HCT116 (cell line): ENCODE data around the gene CABYR. TPM values are rescaled to one million over a fixed set of nuclear protein-coding genes. Genes with fewer than 3 reads are reported as not detected.

Experiments
- ATAC-seq: fragments of 200-7000 bp; cut with Tn5 transposase; 2 replicates; pipeline ENCODE4 v1.9.1; 2020; ENCODE audit warnings: mild to moderate bottlenecking, moderate library complexity
- BruUV-seq: library from RNA; stranded (reverse); fragments of 400-500 nt; replicated peaks from 2 replicates; lab custom pipeline; 2021; lab: Mats Ljungman, UMichigan
- CTCF ChIA-PET: fragments of 300-600 bp; sonication (Branson Sonifier 250); formaldehyde crosslinking; loops from one replicate; lab custom pipeline; 2021; ENCODE audit warnings: antibody characterized with exemption; lab: Charles Lee
- POLR2A ChIA-PET: fragments of 300-600, 350-600 bp; sonication (Branson Sonifier 250); formaldehyde crosslinking; loops from one replicate; lab custom pipeline; 2021; ENCODE audit warnings: antibody characterized with exemption; lab: Charles Lee
- RAD21 ChIA-PET, 2 experiments: fragments of 300-600 bp; sonication (Branson Sonifier 250); formaldehyde crosslinking; loops; one replicate each; lab custom pipeline; 2023; ENCODE audit warnings: low total read pairs in 2 of 2; ENCODE audit not compliant: uncharacterized antibody in 2 of 2, unreplicated experiment in 2 of 2, low non-redundant PET in 1 of 2; lab: Charles Lee
- DNase-seq: peaks from one replicate; pipeline ENCODE4 v3.0.0-alpha.2; 2010; ENCODE audit warnings: low read depth, low spot score
- H2AFZ ChIP-seq: fragments of 200-600 bp; shearing (Covaris generic), sonication (generic); 2 replicates; pipeline ENCODE4 v1.6.1; 2017; ENCODE audit warnings: low read depth, mixed run types, mixed read lengths, antibody characterized with exemption, low read length; ENCODE audit not compliant: poor library complexity, severe bottlenecking
- H3K27ac ChIP-seq: 2 replicates; pipeline ENCODE4 v1.5.1; 2012; ENCODE audit warnings: low read depth, low read length
- H3K27me3 ChIP-seq: fragments of 200-600 bp; sonication (generic); 2 replicates; pipeline ENCODE4 v1.6.1; 2016; ENCODE audit warnings: mixed run types, low read length, mixed read lengths; ENCODE audit not compliant: insufficient read depth
- H3K36me3 ChIP-seq, 2 experiments: fragments of 200-500 bp in 1 of 2; fragments of 200-600 bp in 1 of 2; sonication (Bioruptor generic) in 1 of 2; sonication (generic) in 1 of 2; 2 replicates each; pipeline versions ENCODE4 v1.5.1 to v1.6.1; 2014 to 2016; ENCODE audit warnings: low read length in 2 of 2, inconsistent platforms in 1 of 2, mixed read lengths in 1 of 2, mixed run types in 1 of 2; ENCODE audit not compliant: insufficient read depth in 2 of 2, control insufficient read depth in 1 of 2
- H3K4me1 ChIP-seq, 2 experiments: fragments of 200-600 bp in 1 of 2; sonication (generic) in 1 of 2; 2 replicates each; pipeline versions ENCODE4 v1.5.1 to v1.6.1; 2012 to 2017; ENCODE audit warnings: low read length in 2 of 2, inconsistent platforms in 1 of 2, mild to moderate bottlenecking in 1 of 2, mixed read lengths in 1 of 2, mixed run types in 1 of 2, moderate library complexity in 1 of 2; ENCODE audit not compliant: insufficient read depth in 2 of 2, control insufficient read depth in 1 of 2
- H3K4me2 ChIP-seq: fragments of 200-600 bp; sonication (generic); 2 replicates; pipeline ENCODE4 v1.6.1; 2017; ENCODE audit warnings: mixed run types, low read length, mixed read lengths
- H3K4me3 ChIP-seq, 2 experiments: fragments of 200-600 bp in 1 of 2; sonication (generic) in 1 of 2; replicated peaks in 1 of 2; 2 replicates each; pipeline ENCODE4 v1.5.1; 2011 to 2016; ENCODE audit warnings: low read length in 2 of 2, control low read depth in 1 of 2, low read depth in 1 of 2, mild to moderate bottlenecking in 1 of 2, mixed read lengths in 1 of 2, mixed run types in 1 of 2
- H3K79me2 ChIP-seq: fragments of 200-600 bp; sonication (generic); 2 replicates; pipeline ENCODE4 v1.6.1; 2017; ENCODE audit warnings: mild to moderate bottlenecking, mixed run types, low read length, moderate library complexity, mixed read lengths; ENCODE audit not compliant: insufficient read depth
- H3K9ac ChIP-seq: fragments of 200-600 bp; sonication (generic); 2 replicates; pipeline ENCODE4 v1.6.1; 2016; ENCODE audit warnings: low read length, mixed read lengths
- H3K9me2 ChIP-seq: fragments of 200-600 bp; sonication (generic), shearing (Covaris generic); 2 replicates; pipeline ENCODE4 v1.6.1; 2017; ENCODE audit warnings: mixed run types, mild to moderate bottlenecking, moderate library complexity; ENCODE audit not compliant: insufficient read depth
- H3K9me3 ChIP-seq, 2 experiments: fragments of 200-500 bp in 1 of 2; fragments of 200-600 bp in 1 of 2; sonication (Bioruptor generic) in 1 of 2; sonication (generic) in 1 of 2; 2 replicates each; pipeline ENCODE4 v1.6.1; 2014 to 2017; ENCODE audit warnings: low read length in 2 of 2, mixed read lengths in 2 of 2, inconsistent platforms in 1 of 2, low read depth in 1 of 2, mild to moderate bottlenecking in 1 of 2, mixed run types in 1 of 2, moderate library complexity in 1 of 2; ENCODE audit not compliant: control insufficient read depth in 1 of 2, insufficient read depth in 1 of 2
- H4K20me1 ChIP-seq: fragments of 200-600 bp; sonication (generic), shearing (Covaris generic); 2 replicates; pipeline ENCODE4 v1.6.1; 2017; ENCODE audit warnings: mixed run types, mild to moderate bottlenecking, moderate library complexity; ENCODE audit not compliant: insufficient read depth
- CBX3 ChIP-seq: IDR thresholded peaks from 2 replicates; pipeline ENCODE4 v1.6.1; 2012; ENCODE audit warnings: low read depth
- CEBPB ChIP-seq: IDR thresholded peaks from 2 replicates; pipeline ENCODE4 v1.6.1; 2012; ENCODE audit warnings: low read depth
- ELF1 ChIP-seq: IDR thresholded peaks from 2 replicates; pipeline ENCODE4 v1.6.1; 2012; ENCODE audit warnings: low read depth, borderline replicate concordance
- FOSL1 ChIP-seq: IDR thresholded peaks from 2 replicates; pipeline ENCODE4 v1.6.1; 2012; ENCODE audit warnings: low read depth
- JUND ChIP-seq: IDR thresholded peaks from 2 replicates; pipeline ENCODE4 v1.6.1; 2012
- POLR2A ChIP-seq: IDR thresholded peaks from 2 replicates; pipeline ENCODE4 v1.7.0; 2011; ENCODE audit warnings: borderline replicate concordance; ENCODE audit not compliant: insufficient read depth, insufficient read length; ENCODE audit errors: extremely low read depth
- RAD21 ChIP-seq: IDR thresholded peaks from 2 replicates; pipeline ENCODE4 v1.6.1; 2012; ENCODE audit warnings: low read depth, mild to moderate bottlenecking
- SIN3A ChIP-seq: IDR thresholded peaks from 2 replicates; pipeline ENCODE4 v1.6.1; 2012; ENCODE audit warnings: low read depth
- intact Hi-C: fragments of 100-400 bp; cut with micrococcal nuclease; formaldehyde crosslinking; loops from 2 replicates; pipeline ENCODE4 v1.10.0; 2022
- total RNA-seq: library from RNA; stranded (reverse); gene quantifications from one replicate; pipeline ENCODE4 v1.2.1, GENCODE V29; 2021; ENCODE audit not compliant: unreplicated experiment
- TF ChIP-seq, protein P1 (sequence below): IDR thresholded peaks from 2 replicates; pipeline ENCODE4 v1.6.1; 2012; ENCODE audit warnings: low read depth
- TF ChIP-seq, protein P2 (sequence below): IDR thresholded peaks from 2 replicates; pipeline ENCODE4 v1.6.1; 2012

Gene CABYR
- total RNA-seq, 1 experiment from 2014 or later, result not detected

DNA sequence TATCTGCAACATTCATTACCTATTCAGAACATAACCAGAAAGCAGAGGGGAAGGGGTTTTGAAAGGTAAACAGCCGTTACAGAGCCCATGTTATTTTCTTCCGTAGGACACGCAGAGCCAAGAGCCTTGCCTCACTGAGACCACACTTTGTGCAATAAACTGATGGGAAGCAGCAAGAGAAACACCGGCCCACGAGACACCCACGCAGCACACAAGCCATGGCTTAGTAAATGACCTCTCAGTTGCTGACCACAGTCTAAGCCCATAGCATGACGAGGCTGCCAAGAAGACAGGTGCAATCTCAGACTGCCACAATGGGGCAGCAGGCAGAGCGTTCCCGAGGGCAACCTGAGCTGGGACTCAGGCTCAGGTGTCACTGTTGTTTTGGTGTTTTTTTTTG lies 59.6 kb downstream of the CABYR start:
- no peaks in the 10 kb centered on the region for H3K9me2 ChIP-seq
- intact Hi-C loops, result no loop called here
- H3K27me3 ChIP-seq, result no peaks in the 10 kb centered on the region
- POLR2A ChIA-PET, result no interaction called here
- no peak for DNase-seq
- no peak overlapping the region for H2AFZ ChIP-seq
- no peaks in the 10 kb centered on the region for H3K79me2 ChIP-seq
- RAD21 ChIA-PET, result no interaction called here
- no TSS peak for BruUV-seq
- no peaks in the 10 kb centered on the region for H3K4me1 ChIP-seq
- CTCF ChIA-PET, result no interaction called here
- no peak overlapping the region for H3K27ac ChIP-seq
- H3K9me3 ChIP-seq, result no peaks in the 10 kb centered on the region
- no peaks in the 10 kb centered on the region for H3K36me3 ChIP-seq
- TF ChIP-seq CEBPB, result no peak
- no peak for TF ChIP-seq JUND
- TF ChIP-seq ELF1, result no peak
- TF ChIP-seq, protein P1, sequence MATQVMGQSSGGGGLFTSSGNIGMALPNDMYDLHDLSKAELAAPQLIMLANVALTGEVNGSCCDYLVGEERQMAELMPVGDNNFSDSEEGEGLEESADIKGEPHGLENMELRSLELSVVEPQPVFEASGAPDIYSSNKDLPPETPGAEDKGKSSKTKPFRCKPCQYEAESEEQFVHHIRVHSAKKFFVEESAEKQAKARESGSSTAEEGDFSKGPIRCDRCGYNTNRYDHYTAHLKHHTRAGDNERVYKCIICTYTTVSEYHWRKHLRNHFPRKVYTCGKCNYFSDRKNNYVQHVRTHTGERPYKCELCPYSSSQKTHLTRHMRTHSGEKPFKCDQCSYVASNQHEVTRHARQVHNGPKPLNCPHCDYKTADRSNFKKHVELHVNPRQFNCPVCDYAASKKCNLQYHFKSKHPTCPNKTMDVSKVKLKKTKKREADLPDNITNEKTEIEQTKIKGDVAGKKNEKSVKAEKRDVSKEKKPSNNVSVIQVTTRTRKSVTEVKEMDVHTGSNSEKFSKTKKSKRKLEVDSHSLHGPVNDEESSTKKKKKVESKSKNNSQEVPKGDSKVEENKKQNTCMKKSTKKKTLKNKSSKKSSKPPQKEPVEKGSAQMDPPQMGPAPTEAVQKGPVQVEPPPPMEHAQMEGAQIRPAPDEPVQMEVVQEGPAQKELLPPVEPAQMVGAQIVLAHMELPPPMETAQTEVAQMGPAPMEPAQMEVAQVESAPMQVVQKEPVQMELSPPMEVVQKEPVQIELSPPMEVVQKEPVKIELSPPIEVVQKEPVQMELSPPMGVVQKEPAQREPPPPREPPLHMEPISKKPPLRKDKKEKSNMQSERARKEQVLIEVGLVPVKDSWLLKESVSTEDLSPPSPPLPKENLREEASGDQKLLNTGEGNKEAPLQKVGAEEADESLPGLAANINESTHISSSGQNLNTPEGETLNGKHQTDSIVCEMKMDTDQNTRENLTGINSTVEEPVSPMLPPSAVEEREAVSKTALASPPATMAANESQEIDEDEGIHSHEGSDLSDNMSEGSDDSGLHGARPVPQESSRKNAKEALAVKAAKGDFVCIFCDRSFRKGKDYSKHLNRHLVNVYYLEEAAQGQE, result no peak
- no peak for TF ChIP-seq SIN3A
- no peak for TF ChIP-seq CBX3
- TF ChIP-seq FOSL1, result no peak
- TF ChIP-seq, protein P2, sequence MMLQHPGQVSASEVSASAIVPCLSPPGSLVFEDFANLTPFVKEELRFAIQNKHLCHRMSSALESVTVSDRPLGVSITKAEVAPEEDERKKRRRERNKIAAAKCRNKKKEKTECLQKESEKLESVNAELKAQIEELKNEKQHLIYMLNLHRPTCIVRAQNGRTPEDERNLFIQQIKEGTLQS, result no peak
- no peak for TF ChIP-seq POLR2A
- TF ChIP-seq RAD21, result no peak
- H3K9ac ChIP-seq, result no peak overlapping the region
- ATAC-seq, result no peak
- H3K4me3 ChIP-seq, result no peak overlapping the region
- H3K4me2 ChIP-seq, result no peak overlapping the region
- no peaks in the 10 kb centered on the region for H4K20me1 ChIP-seq
